HepG2 (cell line): ENCODE measurements around the gene CTSW. TPM values are rescaled to one million over a fixed set of nuclear protein-coding genes. Genes with fewer than 3 reads are reported as not detected.
A peak's percentile ranks its signal among the peaks of the same experiment; 100 is the strongest.

Source experiments
- ATF7 ChIP-seq, 2 experiments: fragments of 450-650 bp in 1 of 2; sonication (generic) in 1 of 2; formaldehyde crosslinking in 1 of 2; IDR thresholded peaks; 2 replicates each; pipeline versions ENCODE4 v1.4.0 to v1.6.1; 2016 to 2020; ENCODE audit warnings: antibody characterized with exemption in 1 of 2, mild to moderate bottlenecking in 1 of 2, missing genetic modification reagents in 1 of 2
- BCL6 ChIP-seq: IDR thresholded peaks from 2 replicates; pipeline ENCODE4 v1.6.1; 2016; ENCODE audit warnings: missing genetic modification reagents, missing compliant biosample characterization
- CBX5 ChIP-seq: sonication (generic); formaldehyde crosslinking; IDR thresholded peaks from 2 replicates; pipeline ENCODE4 v1.4.0; 2020; ENCODE audit warnings: missing genetic modification reagents, borderline replicate concordance
- HCFC1 ChIP-seq: fragments of 150-350 bp; IDR thresholded peaks from 2 replicates; pipeline ENCODE4 v1.6.1; 2014; ENCODE audit warnings: low read depth, low read length
- KDM4B ChIP-seq: sonication (generic); formaldehyde crosslinking; IDR thresholded peaks from 2 replicates; pipeline ENCODE4 v1.4.0; 2020; ENCODE audit warnings: missing genetic modification reagents
- PHB2 ChIP-seq: fragments of 450-650 bp; IDR thresholded peaks from 2 replicates; pipeline ENCODE4 v1.6.1; 2018; ENCODE audit not compliant: partially characterized antibody
- SMAD1 ChIP-seq: sonication (generic); formaldehyde crosslinking; IDR thresholded peaks from 2 replicates; pipeline ENCODE4 v1.4.0; 2020; ENCODE audit warnings: missing genetic modification reagents, low read depth, mild to moderate bottlenecking, borderline replicate concordance
- TP53 ChIP-seq: sonication (generic); formaldehyde crosslinking; conservative IDR thresholded peaks from 2 replicates; pipeline ENCODE4 v1.4.0; 2020; ENCODE audit warnings: missing genetic modification reagents
- WIZ ChIP-seq: sonication (generic); formaldehyde crosslinking; IDR thresholded peaks from 2 replicates; pipeline ENCODE4 v1.5.1; 2020; ENCODE audit warnings: mild to moderate bottlenecking, missing genetic modification reagents
- ZMYM4 ChIP-seq: sonication (generic); formaldehyde crosslinking; IDR thresholded peaks from 2 replicates; pipeline ENCODE4 v1.8.1; 2023; ENCODE audit warnings: mild to moderate bottlenecking, missing genetic modification reagents
- ZNF121 ChIP-seq: sonication (generic); formaldehyde crosslinking; IDR thresholded peaks from 2 replicates; pipeline ENCODE4 v1.5.0; 2020; ENCODE audit warnings: mild to moderate bottlenecking, missing genetic modification reagents
- ZNF20 ChIP-seq: sonication (generic); formaldehyde crosslinking; IDR thresholded peaks from 2 replicates; pipeline ENCODE4 v1.4.0; 2020; ENCODE audit warnings: mild to moderate bottlenecking, moderate library complexity, missing genetic modification reagents
- ZNF207 ChIP-seq: fragments of 450-650 bp; IDR thresholded peaks from 2 replicates; pipeline ENCODE4 v1.6.1; 2016; ENCODE audit warnings: antibody characterized with exemption, borderline replicate concordance
- ZNF30 ChIP-seq: sonication (generic); formaldehyde crosslinking; IDR thresholded peaks from 2 replicates; pipeline ENCODE4 v1.5.0; 2020; ENCODE audit warnings: mild to moderate bottlenecking, missing genetic modification reagents
- ZNF44 ChIP-seq: sonication (generic); formaldehyde crosslinking; IDR thresholded peaks from 2 replicates; pipeline ENCODE4 v1.5.1; 2020; ENCODE audit warnings: mild to moderate bottlenecking, missing genetic modification reagents
- ZNF546 ChIP-seq: sonication (generic); formaldehyde crosslinking; conservative IDR thresholded peaks from 2 replicates; pipeline ENCODE4 v1.8.1; 2023; ENCODE audit warnings: mild to moderate bottlenecking, missing genetic modification reagents
- ZNF775 ChIP-seq: sonication (generic); formaldehyde crosslinking; IDR thresholded peaks from 2 replicates; pipeline ENCODE4 v1.4.0; 2020; ENCODE audit warnings: missing genetic modification reagents, mild to moderate bottlenecking, moderate library complexity, borderline replicate concordance
- ZNF83 ChIP-seq: sonication (generic); formaldehyde crosslinking; IDR thresholded peaks from 2 replicates; pipeline ENCODE4 v1.4.0; 2020; ENCODE audit warnings: missing genetic modification reagents, mild to moderate bottlenecking, borderline replicate concordance
- ZNF878 ChIP-seq: sonication (generic); formaldehyde crosslinking; IDR thresholded peaks from 2 replicates; pipeline ENCODE4 v1.8.1; 2023; ENCODE audit warnings: mild to moderate bottlenecking, missing genetic modification reagents, moderate library complexity
- polyA plus RNA-seq, 8 experiments: library from polyadenylated mRNA; depleted of rRNA in 3 of 8; stranded (reverse) in 7 of 8; unstranded in 1 of 8; fragments of >200 nt; fragmentation: Illumina TruSeq in 4 of 8; extraction: Trizol in 4 of 8; gene quantifications; 2 replicates each; pipeline versions ENCODE4 v1.2.1 to v1.2.3, GENCODE V29; 2011 to 2016; ENCODE audit warnings: low read depth in 4 of 8, missing spikeins in 1 of 8, mixed read lengths in 1 of 8; ENCODE audit not compliant: insufficient read depth in 1 of 8
- total RNA-seq, 5 experiments: library from RNA; depleted of rRNA; stranded (reverse); fragments of >200 nt; fragmentation: Illumina TruSeq; extraction: Trizol; gene quantifications; 2 replicates each; pipeline ENCODE4 v1.2.3, GENCODE V29; 2016; ENCODE audit warnings: low read depth in 1 of 5
- TF ChIP-seq, protein P1 (sequence below): sonication (generic); formaldehyde crosslinking; IDR thresholded peaks from 2 replicates; pipeline ENCODE4 v1.5.0; 2020; ENCODE audit warnings: missing genetic modification reagents
- TF ChIP-seq, protein P2 (sequence below): sonication (generic); formaldehyde crosslinking; IDR thresholded peaks from 2 replicates; pipeline ENCODE4 v1.4.0; 2020; ENCODE audit warnings: low read depth, mild to moderate bottlenecking, missing genetic modification reagents
- TF ChIP-seq, protein P3 (sequence below): sonication (generic); formaldehyde crosslinking; IDR thresholded peaks from 2 replicates; pipeline ENCODE4 v1.4.0; 2020; ENCODE audit warnings: missing genetic modification reagents
- TF ChIP-seq, protein P4 (sequence below): sonication (generic); formaldehyde crosslinking; IDR thresholded peaks from 2 replicates; pipeline ENCODE4 v1.5.0; 2020; ENCODE audit warnings: missing genetic modification reagents
- TF ChIP-seq, protein P5 (sequence below): sonication (generic); formaldehyde crosslinking; IDR thresholded peaks from 2 replicates; pipeline ENCODE4 v1.4.0; 2020; ENCODE audit warnings: missing genetic modification reagents, borderline replicate concordance

The CTSW gene
- total and polyA plus RNA-seq, 2 of the 13 experiments (the other 11 are each of a cell fraction or from before 2014, with no cell fraction given), result 0.09 TPM; not detected in 1

DNA sequence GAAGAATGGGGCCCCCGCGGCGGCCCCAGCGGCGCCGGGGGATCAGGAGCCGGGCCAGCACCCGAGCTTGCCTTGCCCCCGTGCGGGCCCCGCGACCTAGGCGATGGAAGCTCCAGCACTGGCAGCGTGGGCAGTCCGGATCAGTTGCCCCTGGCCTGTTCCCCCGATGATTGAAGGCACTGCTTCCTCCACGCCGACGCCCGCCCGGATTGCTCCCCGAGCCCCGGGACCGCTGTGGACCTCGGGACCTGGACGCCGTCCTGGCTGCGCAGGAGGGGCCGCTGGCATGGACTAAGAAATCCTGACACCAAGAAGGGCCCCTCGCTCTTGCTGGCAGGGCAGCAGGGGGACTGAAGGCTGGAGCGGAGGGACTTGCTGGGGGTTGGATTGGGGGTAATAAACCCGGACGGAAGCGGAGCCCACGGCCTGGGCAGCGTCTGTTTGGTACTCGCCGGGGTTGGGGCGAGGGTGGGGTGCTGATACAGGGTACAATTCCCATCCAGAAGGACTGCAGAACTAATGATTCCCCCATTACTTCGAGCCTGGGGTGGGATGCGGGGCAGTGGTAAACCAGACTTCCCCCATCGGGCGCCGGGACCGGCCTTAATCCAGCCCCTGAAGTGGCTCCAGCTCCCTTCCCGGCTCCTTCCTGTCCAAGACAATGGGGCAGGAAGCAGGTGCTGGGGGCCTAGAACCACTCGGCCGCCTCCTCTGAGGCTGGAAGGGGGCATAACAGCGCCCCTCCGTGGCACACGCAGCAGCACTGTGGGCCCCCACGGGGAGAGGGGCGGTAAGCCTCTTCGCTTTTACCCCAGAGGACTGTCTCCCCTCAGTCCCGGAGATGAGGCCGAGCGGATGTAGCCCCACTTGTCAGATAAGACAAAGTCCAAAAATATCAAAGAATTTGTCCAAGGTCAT, 11.8 kb downstream of the CTSW start (continued):
- TF ChIP-seq ZNF775 (CRISPR knock-in tag) (no peak), ZNF878 (no peak), ZNF121 (CRISPR knock-in tag) (no peak), KDM4B (no peak), TP53 (CRISPR knock-in tag) (no peak), ZMYM4 (CRISPR knock-in tag) (0 out of 2 replicates have a peak, but pooled peaks have one; percentile 24), CBX5 (no peak), ATF7 (IDR thresholded peaks at IDR 0.05) (no peak), ATF7 (CRISPR knock-in tag; IDR thresholded peaks at IDR 0.05) (no peak; the same call in 1 of the 2 replicates), ZNF546 (CRISPR knock-in tag) (no peak), ZNF207 (no peak), PHB2 (no peak), WIZ (CRISPR knock-in tag) (no peak), ZNF44 (CRISPR knock-in tag) (no peak), ZNF20 (no peak), BCL6 (peak; percentile 49), SMAD1 (CRISPR knock-in tag) (no peak), ZNF83 (CRISPR knock-in tag) (no peak), HCFC1 (no peak), ZNF30 (CRISPR knock-in tag) (no peak)
- TF ChIP-seq, protein P1, sequence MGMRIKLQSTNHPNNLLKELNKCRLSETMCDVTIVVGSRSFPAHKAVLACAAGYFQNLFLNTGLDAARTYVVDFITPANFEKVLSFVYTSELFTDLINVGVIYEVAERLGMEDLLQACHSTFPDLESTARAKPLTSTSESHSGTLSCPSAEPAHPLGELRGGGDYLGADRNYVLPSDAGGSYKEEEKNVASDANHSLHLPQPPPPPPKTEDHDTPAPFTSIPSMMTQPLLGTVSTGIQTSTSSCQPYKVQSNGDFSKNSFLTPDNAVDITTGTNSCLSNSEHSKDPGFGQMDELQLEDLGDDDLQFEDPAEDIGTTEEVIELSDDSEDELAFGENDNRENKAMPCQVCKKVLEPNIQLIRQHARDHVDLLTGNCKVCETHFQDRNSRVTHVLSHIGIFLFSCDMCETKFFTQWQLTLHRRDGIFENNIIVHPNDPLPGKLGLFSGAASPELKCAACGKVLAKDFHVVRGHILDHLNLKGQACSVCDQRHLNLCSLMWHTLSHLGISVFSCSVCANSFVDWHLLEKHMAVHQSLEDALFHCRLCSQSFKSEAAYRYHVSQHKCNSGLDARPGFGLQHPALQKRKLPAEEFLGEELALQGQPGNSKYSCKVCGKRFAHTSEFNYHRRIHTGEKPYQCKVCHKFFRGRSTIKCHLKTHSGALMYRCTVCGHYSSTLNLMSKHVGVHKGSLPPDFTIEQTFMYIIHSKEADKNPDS (CRISPR knock-in tag), result no peak
- TF ChIP-seq, protein P2, sequence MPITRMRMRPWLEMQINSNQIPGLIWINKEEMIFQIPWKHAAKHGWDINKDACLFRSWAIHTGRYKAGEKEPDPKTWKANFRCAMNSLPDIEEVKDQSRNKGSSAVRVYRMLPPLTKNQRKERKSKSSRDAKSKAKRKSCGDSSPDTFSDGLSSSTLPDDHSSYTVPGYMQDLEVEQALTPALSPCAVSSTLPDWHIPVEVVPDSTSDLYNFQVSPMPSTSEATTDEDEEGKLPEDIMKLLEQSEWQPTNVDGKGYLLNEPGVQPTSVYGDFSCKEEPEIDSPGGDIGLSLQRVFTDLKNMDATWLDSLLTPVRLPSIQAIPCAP, result no peak
- TF ChIP-seq, protein P3, sequence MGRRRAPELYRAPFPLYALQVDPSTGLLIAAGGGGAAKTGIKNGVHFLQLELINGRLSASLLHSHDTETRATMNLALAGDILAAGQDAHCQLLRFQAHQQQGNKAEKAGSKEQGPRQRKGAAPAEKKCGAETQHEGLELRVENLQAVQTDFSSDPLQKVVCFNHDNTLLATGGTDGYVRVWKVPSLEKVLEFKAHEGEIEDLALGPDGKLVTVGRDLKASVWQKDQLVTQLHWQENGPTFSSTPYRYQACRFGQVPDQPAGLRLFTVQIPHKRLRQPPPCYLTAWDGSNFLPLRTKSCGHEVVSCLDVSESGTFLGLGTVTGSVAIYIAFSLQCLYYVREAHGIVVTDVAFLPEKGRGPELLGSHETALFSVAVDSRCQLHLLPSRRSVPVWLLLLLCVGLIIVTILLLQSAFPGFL (CRISPR knock-in tag), result no peak
- TF ChIP-seq, protein P4, sequence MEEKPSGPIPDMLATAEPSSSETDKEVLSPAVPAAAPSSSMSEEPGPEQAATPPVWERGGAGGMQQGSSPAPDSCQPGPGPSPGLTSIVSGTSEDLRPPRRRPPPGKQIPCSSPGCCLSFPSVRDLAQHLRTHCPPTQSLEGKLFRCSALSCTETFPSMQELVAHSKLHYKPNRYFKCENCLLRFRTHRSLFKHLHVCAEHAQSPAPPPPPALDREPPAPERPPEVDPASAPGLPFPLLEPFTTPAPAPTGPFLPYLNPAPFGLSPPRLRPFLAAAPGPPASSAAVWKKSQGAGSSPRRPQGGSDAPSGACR, result no peak
- TF ChIP-seq, protein P5, sequence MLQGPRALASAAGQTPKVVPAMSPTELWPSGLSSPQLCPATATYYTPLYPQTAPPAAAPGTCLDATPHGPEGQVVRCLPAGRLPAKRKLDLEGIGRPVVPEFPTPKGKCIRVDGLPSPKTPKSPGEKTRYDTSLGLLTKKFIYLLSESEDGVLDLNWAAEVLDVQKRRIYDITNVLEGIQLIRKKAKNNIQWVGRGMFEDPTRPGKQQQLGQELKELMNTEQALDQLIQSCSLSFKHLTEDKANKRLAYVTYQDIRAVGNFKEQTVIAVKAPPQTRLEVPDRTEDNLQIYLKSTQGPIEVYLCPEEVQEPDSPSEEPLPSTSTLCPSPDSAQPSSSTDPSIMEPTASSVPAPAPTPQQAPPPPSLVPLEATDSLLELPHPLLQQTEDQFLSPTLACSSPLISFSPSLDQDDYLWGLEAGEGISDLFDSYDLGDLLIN (CRISPR knock-in tag), result no peak
